ENCODE results near the gene HOXC9.

GRCh38 chr12:53970451-53970850 is 29.5 kb upstream of the HOXC9 start:
- no peak for TF ChIP-seq CTCF (IDR thresholded peaks at IDR 0.05)
- no peak for TF ChIP-seq POLR2AphosphoS5 (IDR thresholded peaks at IDR 0.05)
- TF ChIP-seq POLR2A (IDR thresholded peaks at IDR 0.05), result no peak

Data from breast epithelium (tissue), 3 donors.